Fibroblast of pulmonary artery (primary cell): ENCODE results near the gene PCSK2.

Source experiments
- DNase-seq: peaks from one replicate; pipeline ENCODE4 v3.0.0-alpha.2; 2010; ENCODE audit warnings: low read depth
- H3K4me3 ChIP-seq: replicated peaks from 2 replicates; pipeline ENCODE4 v1.5.1; 2011; ENCODE audit warnings: low read depth, mild to moderate bottlenecking, control low read depth, low read length, moderate library complexity
- TF ChIP-seq, protein P1 (sequence below): IDR thresholded peaks from 2 replicates; pipeline ENCODE4 v1.5.1; 2011; ENCODE audit warnings: mild to moderate bottlenecking, control low read depth, low read length, inconsistent platforms; ENCODE audit errors: missing control alignments

Gene PCSK2

DNA sequence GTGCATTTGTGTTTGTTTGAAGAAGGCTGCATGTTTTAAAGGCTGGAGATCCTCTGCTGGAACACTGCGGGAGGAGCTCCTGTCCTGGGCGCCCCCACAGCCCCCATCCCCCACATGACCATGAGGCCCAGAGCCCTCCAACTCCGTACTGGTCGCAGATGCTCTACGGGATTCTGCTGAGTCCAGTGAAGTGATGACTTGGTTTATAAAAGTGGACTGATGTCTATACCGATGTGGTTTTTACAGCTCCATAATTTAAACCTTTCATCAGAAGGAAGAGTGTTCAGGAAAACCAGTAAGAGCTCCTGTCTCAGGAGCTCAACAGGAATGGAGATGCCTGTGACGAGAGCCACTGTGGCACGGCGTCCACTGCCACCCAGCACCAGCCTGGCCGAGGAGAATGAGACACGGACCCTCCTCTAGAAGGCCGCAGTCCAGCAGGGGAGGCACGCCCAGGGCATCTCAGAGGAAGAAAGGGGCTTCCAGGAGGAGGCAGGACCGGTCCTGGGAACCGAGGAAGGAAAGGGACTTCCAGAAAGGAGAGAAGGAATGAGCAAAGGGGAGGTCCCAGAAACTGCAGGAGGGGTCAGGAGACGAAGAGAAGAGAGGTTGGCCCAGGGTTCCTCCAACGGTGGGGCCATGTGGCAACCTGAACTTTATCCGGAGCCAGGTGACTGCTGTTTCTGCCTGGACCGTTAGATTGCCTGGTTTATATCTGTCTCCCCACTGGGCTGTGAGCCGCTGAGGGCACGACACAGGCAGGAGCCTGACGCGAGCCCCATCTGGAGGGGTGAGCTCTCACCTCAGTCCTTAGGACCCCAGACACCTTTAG, 277.4 kb downstream of the PCSK2 start:
- TF ChIP-seq, protein P1, sequence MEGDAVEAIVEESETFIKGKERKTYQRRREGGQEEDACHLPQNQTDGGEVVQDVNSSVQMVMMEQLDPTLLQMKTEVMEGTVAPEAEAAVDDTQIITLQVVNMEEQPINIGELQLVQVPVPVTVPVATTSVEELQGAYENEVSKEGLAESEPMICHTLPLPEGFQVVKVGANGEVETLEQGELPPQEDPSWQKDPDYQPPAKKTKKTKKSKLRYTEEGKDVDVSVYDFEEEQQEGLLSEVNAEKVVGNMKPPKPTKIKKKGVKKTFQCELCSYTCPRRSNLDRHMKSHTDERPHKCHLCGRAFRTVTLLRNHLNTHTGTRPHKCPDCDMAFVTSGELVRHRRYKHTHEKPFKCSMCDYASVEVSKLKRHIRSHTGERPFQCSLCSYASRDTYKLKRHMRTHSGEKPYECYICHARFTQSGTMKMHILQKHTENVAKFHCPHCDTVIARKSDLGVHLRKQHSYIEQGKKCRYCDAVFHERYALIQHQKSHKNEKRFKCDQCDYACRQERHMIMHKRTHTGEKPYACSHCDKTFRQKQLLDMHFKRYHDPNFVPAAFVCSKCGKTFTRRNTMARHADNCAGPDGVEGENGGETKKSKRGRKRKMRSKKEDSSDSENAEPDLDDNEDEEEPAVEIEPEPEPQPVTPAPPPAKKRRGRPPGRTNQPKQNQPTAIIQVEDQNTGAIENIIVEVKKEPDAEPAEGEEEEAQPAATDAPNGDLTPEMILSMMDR: no peak
- DNase-seq: no peak
- peak overlapping the region; percentile 47 for H3K4me3 ChIP-seq

DNA sequence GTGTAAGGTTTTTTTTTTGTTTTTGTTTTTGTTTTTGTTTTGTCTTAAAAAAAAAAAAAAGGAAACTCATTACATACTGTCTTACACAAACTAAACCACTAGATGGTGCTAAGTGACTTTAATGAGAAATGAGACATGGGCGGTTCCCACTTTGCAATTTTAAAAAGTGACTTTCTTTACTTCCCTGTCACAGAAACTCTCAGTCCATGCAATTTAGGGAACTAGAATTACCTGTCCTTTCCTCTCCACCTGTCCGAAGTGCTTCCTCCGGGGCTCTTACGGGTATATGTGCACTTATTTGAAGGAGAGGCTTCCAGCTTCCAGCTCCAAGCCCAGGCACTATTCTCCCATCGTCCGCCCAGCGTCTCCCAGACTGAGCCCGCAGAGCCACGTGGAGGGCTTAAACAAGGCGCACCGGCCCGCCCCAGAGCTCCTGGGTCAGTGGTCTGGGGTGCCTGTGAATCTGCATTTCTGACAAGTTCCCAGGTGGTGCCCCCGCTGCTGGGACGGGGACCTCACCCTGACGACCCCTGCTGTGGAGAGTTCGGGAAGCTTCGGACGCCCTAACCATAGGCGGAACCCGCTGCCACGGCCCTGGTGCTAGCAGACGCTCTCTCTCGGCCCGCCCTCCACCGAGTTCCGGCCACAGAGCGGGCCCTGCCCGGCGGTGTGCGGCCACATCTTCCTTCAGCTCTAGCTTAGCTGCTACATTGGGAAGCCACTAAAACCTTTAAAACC, 278.2 kb downstream of the PCSK2 start:
- TF ChIP-seq, protein P1: peak; percentile 54
- DNase-seq: peak; percentile 71
- H3K4me3 ChIP-seq: peak overlapping the region; percentile 47

DNA sequence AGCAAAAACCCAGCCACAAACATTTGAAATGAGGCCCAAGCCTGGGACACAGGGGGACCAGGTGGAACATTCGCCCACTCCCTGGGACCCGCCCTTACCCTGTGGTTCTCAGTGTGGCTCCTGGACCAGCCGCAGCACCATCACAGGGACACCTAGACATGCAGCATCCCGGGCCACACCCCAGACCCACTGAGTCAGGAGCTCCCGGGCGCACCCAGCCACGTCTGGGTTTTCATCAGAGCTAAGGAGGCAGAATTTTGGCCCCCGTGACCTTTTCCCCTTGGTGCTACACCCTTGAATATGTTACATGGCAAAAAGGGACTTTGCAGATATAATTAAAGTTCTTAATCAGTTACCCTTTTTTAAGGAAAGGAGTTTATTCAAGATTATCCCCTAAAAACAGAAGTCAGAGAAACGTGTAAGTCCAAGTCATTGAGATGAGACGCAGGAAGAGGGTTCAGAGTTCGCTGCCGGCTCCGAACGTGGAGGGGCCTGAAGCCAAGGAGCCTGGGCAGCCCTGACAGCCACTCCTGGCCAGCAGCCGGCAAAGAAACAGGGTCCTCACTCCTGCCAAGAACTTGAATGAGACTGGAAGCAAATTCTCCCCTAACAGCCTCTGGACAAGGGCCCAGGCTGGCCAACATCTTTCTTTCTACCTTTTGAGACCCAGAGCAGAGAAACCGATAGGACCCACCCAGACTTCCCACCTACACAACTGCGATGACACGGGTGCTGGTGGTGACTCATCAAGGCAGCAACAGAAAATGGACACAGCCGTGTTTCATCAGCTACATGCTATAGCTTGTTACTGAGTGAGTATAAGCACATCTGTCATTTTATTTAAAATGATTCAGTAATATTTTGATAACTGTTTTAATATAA, 279.0 kb downstream of the PCSK2 start:
- DNase-seq: peak; percentile 50
- TF ChIP-seq, protein P1: no peak
- H3K4me3 ChIP-seq: no peak overlapping the region

DNA sequence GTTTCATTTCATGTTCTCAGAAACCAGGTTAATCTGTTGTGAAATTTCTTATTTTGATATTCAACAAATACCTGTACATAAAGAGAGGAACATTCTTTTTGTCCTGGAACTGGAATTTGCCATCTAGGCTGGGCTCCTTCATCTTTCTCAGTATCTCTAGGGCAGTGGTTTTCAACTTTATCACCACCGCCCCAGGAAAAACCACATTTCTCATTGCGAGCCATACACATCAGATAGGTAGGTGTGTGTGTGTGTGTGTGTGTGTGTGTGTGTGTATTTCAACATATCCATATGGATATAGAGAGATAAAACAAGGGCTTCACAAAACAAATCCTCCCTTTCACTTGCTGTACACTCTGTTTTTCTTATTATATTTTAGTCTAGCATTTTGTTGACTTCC, 280.2 kb downstream of the PCSK2 start:
- no peak overlapping the region for H3K4me3 ChIP-seq
- DNase-seq: no peak
- TF ChIP-seq, protein P1: no peak

DNA sequence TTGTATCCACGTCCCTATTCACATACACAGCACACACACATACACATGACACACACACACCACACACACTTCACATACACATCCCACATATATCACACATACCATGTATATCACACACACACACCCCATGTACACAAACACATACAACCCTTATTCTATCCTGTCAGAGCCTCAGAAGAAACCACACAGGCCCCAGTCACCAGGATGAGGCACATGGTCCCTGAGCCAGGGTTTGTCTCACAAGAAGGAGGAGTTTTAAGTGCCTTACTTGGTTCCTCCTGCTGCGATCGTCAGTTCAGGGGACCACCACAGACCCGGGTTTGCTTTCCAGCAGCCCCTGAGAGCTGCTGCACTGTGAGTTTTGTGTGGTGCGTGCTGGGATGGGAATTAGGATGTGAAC, 280.7 kb downstream of the PCSK2 start:
- no peak overlapping the region for H3K4me3 ChIP-seq
- TF ChIP-seq, protein P1: no peak
- DNase-seq: no peak

DNA sequence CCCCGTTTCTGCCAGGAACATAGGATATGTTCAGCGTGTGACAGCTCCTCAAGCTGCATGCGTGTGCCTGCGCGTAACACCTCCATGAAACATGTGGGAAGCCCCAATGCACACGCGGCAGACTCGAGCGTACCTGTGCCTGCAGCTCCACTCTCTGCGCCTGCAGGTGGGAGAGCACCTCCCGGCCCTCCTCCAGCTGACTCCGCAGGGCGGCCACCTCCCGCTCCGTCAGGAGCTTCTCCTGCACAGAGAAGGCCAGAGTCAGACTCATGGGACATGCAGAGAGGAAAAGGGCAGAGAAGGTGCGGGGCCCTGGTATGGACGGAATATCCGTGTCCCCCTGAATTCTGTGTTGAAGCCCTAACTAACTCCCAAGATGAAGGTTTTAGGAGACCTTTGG, 281.9 kb downstream of the PCSK2 start:
- no peak for DNase-seq
- TF ChIP-seq, protein P1: no peak
- H3K4me3 ChIP-seq: no peak overlapping the region
